ENCODE data around the gene CCDC142.

CCDC142 gene

GRCh38 chr2:74482801-74483674 lies at the start of gene CCDC142, which contains the start of gene TTC31:
CCDC142 (minus strand) TSS chr2:74482998; CDS start chr2:74482837, 161 bp downstream.
TTC31 (plus strand) TSS chr2:74483081; CDS start chr2:74483096, 15 bp downstream.
- peak; percentile 80 for DNase-seq

- peak; percentile 8 for DNase-seq
Measured at GRCh38 chr2:74532222-74532621, 49.4 kb upstream of the CCDC142 start.

GRCh38 chr2:74531666-74532065 lies 48.9 kb upstream of the CCDC142 start:
- no peak for DNase-seq

GRCh38 chr2:74530239-74531187 lies 47.7 kb upstream of the CCDC142 start:
- peak; percentile 4 for DNase-seq

- peak; percentile 96 for DNase-seq
Measured at GRCh38 chr2:74529357-74530238, 46.8 kb upstream of the CCDC142 start, which contains the start of the genes AUP1 and HTRA2. AUP1 (minus strand) TSS chr2:74529706; CDS start chr2:74529629, 77 bp downstream. HTRA2 (plus strand) TSS chr2:74529933; CDS start chr2:74530007, 74 bp downstream.

GRCh38 chr2:74528600-74529356 lies 46.0 kb upstream of the CCDC142 start:
- DNase-seq, result no peak

GRCh38 chr2:74527741-74528140 lies 44.9 kb upstream of the CCDC142 start:
- DNase-seq, result no peak

GRCh38 chr2:74526649-74527230 lies 43.9 kb upstream of the CCDC142 start:
- no peak for DNase-seq

- no peak for DNase-seq
Measured at GRCh38 chr2:74525717-74526648, 43.2 kb upstream of the CCDC142 start, which contains the start of gene DQX1. DQX1 (minus strand) TSS chr2:74526231; CDS start chr2:74525729, 502 bp downstream.

GRCh38 chr2:74524955-74525716 lies 42.3 kb upstream of the CCDC142 start:
- no peak for DNase-seq

- DNase-seq, result no peak
Measured at GRCh38 chr2:74524005-74524404, 41.2 kb upstream of the CCDC142 start.

GRCh38 chr2:74522516-74522915 lies 39.7 kb upstream of the CCDC142 start:
- no peak for DNase-seq

- DNase-seq, result no peak
Measured at GRCh38 chr2:74516650-74517049, 33.9 kb upstream of the CCDC142 start.

GRCh38 chr2:74515981-74516633 lies 33.3 kb upstream of the CCDC142 start:
- no peak for DNase-seq

- no peak for DNase-seq
Measured at GRCh38 chr2:74515271-74515980, 32.6 kb upstream of the CCDC142 start.

- no peak for DNase-seq
Measured at GRCh38 chr2:74514368-74515270, 31.8 kb upstream of the CCDC142 start, which contains the start of gene TLX2. TLX2 (plus strand) TSS chr2:74514450; CDS start chr2:74514807, 357 bp downstream.

Measured in NCI-H446 treated with DMSO at 0.1 percent for 48 hours (cell line).